ENCODE results near the gene APAF1.
A peak's percentile ranks its signal among the peaks of the same experiment; 100 is the strongest.
"Not testable (repeated sequence)": the region's sequence is repeated elsewhere in the genome, so short reads cannot be mapped to it uniquely, and the experiment has no call there.

Gene APAF1, protein sequence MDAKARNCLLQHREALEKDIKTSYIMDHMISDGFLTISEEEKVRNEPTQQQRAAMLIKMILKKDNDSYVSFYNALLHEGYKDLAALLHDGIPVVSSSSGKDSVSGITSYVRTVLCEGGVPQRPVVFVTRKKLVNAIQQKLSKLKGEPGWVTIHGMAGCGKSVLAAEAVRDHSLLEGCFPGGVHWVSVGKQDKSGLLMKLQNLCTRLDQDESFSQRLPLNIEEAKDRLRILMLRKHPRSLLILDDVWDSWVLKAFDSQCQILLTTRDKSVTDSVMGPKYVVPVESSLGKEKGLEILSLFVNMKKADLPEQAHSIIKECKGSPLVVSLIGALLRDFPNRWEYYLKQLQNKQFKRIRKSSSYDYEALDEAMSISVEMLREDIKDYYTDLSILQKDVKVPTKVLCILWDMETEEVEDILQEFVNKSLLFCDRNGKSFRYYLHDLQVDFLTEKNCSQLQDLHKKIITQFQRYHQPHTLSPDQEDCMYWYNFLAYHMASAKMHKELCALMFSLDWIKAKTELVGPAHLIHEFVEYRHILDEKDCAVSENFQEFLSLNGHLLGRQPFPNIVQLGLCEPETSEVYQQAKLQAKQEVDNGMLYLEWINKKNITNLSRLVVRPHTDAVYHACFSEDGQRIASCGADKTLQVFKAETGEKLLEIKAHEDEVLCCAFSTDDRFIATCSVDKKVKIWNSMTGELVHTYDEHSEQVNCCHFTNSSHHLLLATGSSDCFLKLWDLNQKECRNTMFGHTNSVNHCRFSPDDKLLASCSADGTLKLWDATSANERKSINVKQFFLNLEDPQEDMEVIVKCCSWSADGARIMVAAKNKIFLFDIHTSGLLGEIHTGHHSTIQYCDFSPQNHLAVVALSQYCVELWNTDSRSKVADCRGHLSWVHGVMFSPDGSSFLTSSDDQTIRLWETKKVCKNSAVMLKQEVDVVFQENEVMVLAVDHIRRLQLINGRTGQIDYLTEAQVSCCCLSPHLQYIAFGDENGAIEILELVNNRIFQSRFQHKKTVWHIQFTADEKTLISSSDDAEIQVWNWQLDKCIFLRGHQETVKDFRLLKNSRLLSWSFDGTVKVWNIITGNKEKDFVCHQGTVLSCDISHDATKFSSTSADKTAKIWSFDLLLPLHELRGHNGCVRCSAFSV (N-terminal part only)

GRCh38 chr12:98644712-98645571, at the start of gene APAF1, which contains the start of gene IKBIP:
APAF1 (plus strand) TSS chr12:98645290; CDS start chr12:98648360, 3,070 bp downstream.
IKBIP (minus strand) TSS chr12:98644788; CDS start chr12:98644701, 87 bp downstream.
- peaks cover 9% of the 10 kb centered on the region for H3K36me3 Mint-ChIP-seq
- peaks cover 20% of the 10 kb centered on the region for H3K4me1 Mint-ChIP-seq
- H3K27me3 Mint-ChIP-seq, result no peaks in the 10 kb centered on the region

DNA sequence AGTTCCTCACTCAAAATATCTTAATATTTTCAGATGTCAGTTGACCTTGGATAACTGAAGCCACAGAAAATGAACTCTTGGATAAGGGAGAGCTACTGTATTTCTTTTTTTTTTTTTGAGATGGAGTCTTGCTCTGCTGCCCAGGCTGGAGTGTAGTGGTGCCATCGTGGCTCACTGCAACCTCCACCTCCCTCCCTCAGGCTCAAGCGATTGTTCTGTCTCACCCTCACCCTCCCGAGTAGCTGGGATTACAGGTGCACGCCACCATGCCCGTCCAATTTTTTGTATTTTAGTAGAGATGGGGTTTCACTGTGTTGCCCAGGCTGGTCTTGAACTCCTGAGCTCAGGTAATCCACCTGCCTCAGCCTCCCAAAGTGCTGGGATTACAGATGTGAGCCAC, 47.8 kb upstream of the APAF1 start:
- not testable (repeated sequence) for H3K4me3 Mint-ChIP-seq, H3K27ac Mint-ChIP-seq, H3K27me3 Mint-ChIP-seq, ATAC-seq, H3K9me3 Mint-ChIP-seq
- H3K4me1 Mint-ChIP-seq, result peaks cover 27% of the 10 kb centered on the region
- H3K36me3 Mint-ChIP-seq, result peaks cover 31% of the 10 kb centered on the region

More at GRCh38 chr12:98644712-98645571, at the start of gene APAF1, which contains the start of gene IKBIP:
- peak; percentile 97 for ATAC-seq
- H3K4me3 Mint-ChIP-seq, result peak within 1 kb of the TSS; percentile 95
- peak within 1 kb of the TSS; percentile 97 for H3K27ac Mint-ChIP-seq
- H3K9me3 Mint-ChIP-seq, result no peaks in the 10 kb centered on the region

DNA sequence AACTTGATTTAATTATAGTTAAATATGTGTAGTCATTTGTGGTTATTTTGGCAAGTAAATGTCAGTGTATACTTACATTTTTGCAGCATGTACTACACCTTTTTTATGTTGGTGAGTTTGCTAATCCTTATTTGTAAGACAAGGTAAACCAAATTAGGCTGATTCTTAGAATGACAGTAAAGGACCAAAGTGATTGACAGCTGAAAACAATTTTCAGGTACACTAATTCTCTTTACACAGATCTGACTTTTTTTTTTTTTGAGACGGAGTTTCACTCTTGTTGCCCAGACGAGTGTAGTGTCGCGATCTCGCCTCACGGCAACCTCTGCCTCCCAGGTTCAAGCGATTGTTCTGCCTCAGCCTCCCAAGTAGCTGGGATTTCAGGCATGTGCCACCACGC, 43.2 kb upstream of the APAF1 start:
- peaks cover 3% of the 10 kb centered on the region for H3K4me1 Mint-ChIP-seq
- no peaks in the 10 kb centered on the region for H3K27me3 Mint-ChIP-seq
- no peak overlapping the region for H3K27ac Mint-ChIP-seq
- H3K36me3 Mint-ChIP-seq, result peaks cover 29% of the 10 kb centered on the region
- H3K4me3 Mint-ChIP-seq, result no peak overlapping the region
- H3K9me3 Mint-ChIP-seq, result no peaks in the 10 kb centered on the region
- no peak for ATAC-seq

- H3K4me3 Mint-ChIP-seq, result no peak overlapping the region
- H3K27ac Mint-ChIP-seq, result peak overlapping the region; percentile 79
- peaks cover 24% of the 10 kb centered on the region for H3K36me3 Mint-ChIP-seq
- ATAC-seq, result no peak
- H3K27me3 Mint-ChIP-seq, result no peaks in the 10 kb centered on the region
- no peaks in the 10 kb centered on the region for H3K9me3 Mint-ChIP-seq
- peaks cover 9% of the 10 kb centered on the region for H3K4me1 Mint-ChIP-seq
Observed at GRCh38 chr12:98606359-98606988, 38.6 kb upstream of the APAF1 start.

DNA sequence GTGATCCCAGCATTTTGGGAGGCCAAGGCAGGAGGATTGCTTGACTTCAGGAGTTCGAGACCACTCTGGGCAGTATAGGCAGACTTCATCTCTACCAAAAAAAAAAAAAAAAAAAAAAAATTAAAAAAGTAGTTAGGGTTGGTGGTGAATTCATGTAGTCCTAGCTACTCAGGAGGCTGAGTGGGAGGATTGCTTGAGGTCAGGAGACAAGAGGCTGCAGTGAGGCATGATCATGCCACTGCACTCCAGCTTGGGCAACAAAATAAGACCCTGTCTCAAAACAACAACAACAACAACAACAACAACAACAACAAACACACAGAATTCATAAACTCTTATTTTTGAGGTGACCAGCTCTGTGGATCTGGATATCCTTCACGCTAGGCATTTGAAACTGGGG, 34.5 kb upstream of the APAF1 start:
- H3K27me3 Mint-ChIP-seq, result no peaks in the 10 kb centered on the region
- H3K27ac Mint-ChIP-seq, result peak overlapping the region; percentile 48
- no peaks in the 10 kb centered on the region for H3K9me3 Mint-ChIP-seq
- ATAC-seq, result no peak
- H3K4me3 Mint-ChIP-seq, result no peak overlapping the region
- peaks cover 26% of the 10 kb centered on the region for H3K4me1 Mint-ChIP-seq
- no peaks in the 10 kb centered on the region for H3K36me3 Mint-ChIP-seq

- H3K27ac Mint-ChIP-seq, result peak overlapping the region; percentile 88
- no peaks in the 10 kb centered on the region for H3K9me3 Mint-ChIP-seq
- ATAC-seq, result peak; percentile 96
- peak overlapping the region; percentile 22 for H3K4me3 Mint-ChIP-seq
- H3K36me3 Mint-ChIP-seq, result peaks cover 4% of the 10 kb centered on the region
- no peaks in the 10 kb centered on the region for H3K27me3 Mint-ChIP-seq
- H3K4me1 Mint-ChIP-seq, result peaks cover 17% of the 10 kb centered on the region
Observed at GRCh38 chr12:98612696-98613334, 32.3 kb upstream of the APAF1 start.

- Mint-ChIP-seq H3K9me3 (no peaks in the 10 kb centered on the region), H3K4me3 (no peak overlapping the region), H3K4me1 (peaks cover 8% of the 10 kb centered on the region), H3K36me3 (peaks cover 4% of the 10 kb centered on the region), H3K27ac (no peak overlapping the region), H3K27me3 (no peaks in the 10 kb centered on the region)
- no peak for ATAC-seq
Observed at GRCh38 chr12:98618952-98619351, 26.1 kb upstream of the APAF1 start.

- no peaks in the 10 kb centered on the region for H3K9me3 Mint-ChIP-seq
- no peak overlapping the region for H3K27ac Mint-ChIP-seq
- H3K4me1 Mint-ChIP-seq, result peaks cover 31% of the 10 kb centered on the region
- no peak overlapping the region for H3K4me3 Mint-ChIP-seq
- ATAC-seq, result no peak
- H3K27me3 Mint-ChIP-seq, result no peaks in the 10 kb centered on the region
- peaks cover 14% of the 10 kb centered on the region for H3K36me3 Mint-ChIP-seq
Observed at GRCh38 chr12:98635657-98636323, 9.3 kb upstream of the APAF1 start.

GRCh38 chr12:98637068-98637467, 8.0 kb upstream of the APAF1 start:
- no peak overlapping the region for H3K4me3 Mint-ChIP-seq
- H3K4me1 Mint-ChIP-seq, result peaks cover 31% of the 10 kb centered on the region
- no peak overlapping the region for H3K27ac Mint-ChIP-seq
- ATAC-seq, result no peak
- no peaks in the 10 kb centered on the region for H3K9me3 Mint-ChIP-seq
- H3K27me3 Mint-ChIP-seq, result no peaks in the 10 kb centered on the region
- H3K36me3 Mint-ChIP-seq, result peaks cover 14% of the 10 kb centered on the region

- peak overlapping the region; percentile 39 for H3K27ac Mint-ChIP-seq
- peaks cover 31% of the 10 kb centered on the region for H3K4me1 Mint-ChIP-seq
- no peaks in the 10 kb centered on the region for H3K9me3 Mint-ChIP-seq
- H3K36me3 Mint-ChIP-seq, result peaks cover 10% of the 10 kb centered on the region
- no peak overlapping the region for H3K4me3 Mint-ChIP-seq
- H3K27me3 Mint-ChIP-seq, result no peaks in the 10 kb centered on the region
- no peak for ATAC-seq
Observed at GRCh38 chr12:98638009-98638408, 7.1 kb upstream of the APAF1 start.

GRCh38 chr12:98639491-98639890, 5.6 kb upstream of the APAF1 start:
- Mint-ChIP-seq H3K27me3 (no peaks in the 10 kb centered on the region), H3K9me3 (no peaks in the 10 kb centered on the region)
- no peak for ATAC-seq

GRCh38 chr12:98642801-98643200, 2.3 kb upstream of the APAF1 start:
- Mint-ChIP-seq H3K4me3 (peak overlapping the region; percentile 58), H3K4me1 (peaks cover 18% of the 10 kb centered on the region)
- H3K27ac Mint-ChIP-seq, H3K36me3 Mint-ChIP-seq, H3K27me3 Mint-ChIP-seq, H3K9me3 Mint-ChIP-seq, ATAC-seq: not testable (repeated sequence)

More at GRCh38 chr12:98639491-98639890, 5.6 kb upstream of the APAF1 start:
- Mint-ChIP-seq H3K4me1 (peaks cover 31% of the 10 kb centered on the region), H3K36me3 (no peaks in the 10 kb centered on the region), H3K4me3 (no peak overlapping the region), H3K27ac (no peak overlapping the region)

GRCh38 chr12:98644433-98644711, 718 bp upstream of the APAF1 start:
- H3K27me3 Mint-ChIP-seq, result no peaks in the 10 kb centered on the region
- H3K27ac Mint-ChIP-seq, result peak overlapping the region; percentile 97
- H3K4me3 Mint-ChIP-seq, result peak overlapping the region; percentile 95
- peaks cover 17% of the 10 kb centered on the region for H3K4me1 Mint-ChIP-seq
- H3K9me3 Mint-ChIP-seq, result no peaks in the 10 kb centered on the region
- peaks cover 3% of the 10 kb centered on the region for H3K36me3 Mint-ChIP-seq
- ATAC-seq, result peak; percentile 51
